NCI-H2227 (cell line): ENCODE results near the gene ASPHD1.
"Not testable (repeated sequence)": the region's sequence is repeated elsewhere in the genome, so short reads cannot be mapped to it uniquely, and the experiment has no call there.

Experiments used
- DNase-seq: peaks from one replicate; lab custom pipeline; 2025; ENCODE audit not compliant: unreplicated experiment; lab: John Stamatoyannopoulos, UW

Gene ASPHD1

DNA sequence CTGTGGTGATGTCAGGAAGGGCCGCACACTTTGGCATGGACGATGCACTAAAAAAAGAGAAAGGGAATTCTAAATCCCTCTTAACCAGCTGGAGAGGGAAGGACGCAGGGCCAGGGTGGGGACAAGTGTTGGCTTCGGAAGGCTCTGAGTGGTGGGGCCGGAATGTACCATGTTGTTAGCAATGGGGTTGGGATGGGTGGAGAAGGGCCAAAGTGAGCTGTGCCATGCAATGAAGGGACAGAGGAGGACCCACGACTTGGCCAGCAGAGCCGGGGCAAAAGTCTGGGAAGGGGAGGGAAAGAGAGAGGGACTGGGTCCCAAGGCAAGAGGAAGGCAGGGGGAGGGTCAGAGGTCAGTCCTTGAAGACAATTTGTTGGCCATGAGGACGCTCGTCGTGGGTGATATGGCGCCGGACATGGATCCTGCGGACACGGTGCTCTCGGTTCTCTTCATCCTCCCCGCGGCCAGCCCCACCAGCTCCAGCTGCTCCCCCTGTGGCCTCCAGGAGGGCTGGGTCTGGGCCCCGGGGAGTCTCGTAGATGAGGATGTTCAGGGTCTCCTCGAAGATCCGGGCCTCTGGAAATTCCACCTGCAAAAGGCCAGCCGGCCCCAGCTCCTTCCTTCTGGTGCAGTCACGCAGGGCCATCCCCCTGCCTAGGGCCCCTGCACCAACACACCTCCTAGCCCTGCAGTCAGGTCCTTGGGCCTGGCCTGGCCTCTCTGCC lies 6.4 kb downstream of the ASPHD1 start:
- DNase-seq = no peak

GRCh38 chr16:29907973-29908372 lies 7.7 kb downstream of the ASPHD1 start:
- DNase-seq = no peak

DNA sequence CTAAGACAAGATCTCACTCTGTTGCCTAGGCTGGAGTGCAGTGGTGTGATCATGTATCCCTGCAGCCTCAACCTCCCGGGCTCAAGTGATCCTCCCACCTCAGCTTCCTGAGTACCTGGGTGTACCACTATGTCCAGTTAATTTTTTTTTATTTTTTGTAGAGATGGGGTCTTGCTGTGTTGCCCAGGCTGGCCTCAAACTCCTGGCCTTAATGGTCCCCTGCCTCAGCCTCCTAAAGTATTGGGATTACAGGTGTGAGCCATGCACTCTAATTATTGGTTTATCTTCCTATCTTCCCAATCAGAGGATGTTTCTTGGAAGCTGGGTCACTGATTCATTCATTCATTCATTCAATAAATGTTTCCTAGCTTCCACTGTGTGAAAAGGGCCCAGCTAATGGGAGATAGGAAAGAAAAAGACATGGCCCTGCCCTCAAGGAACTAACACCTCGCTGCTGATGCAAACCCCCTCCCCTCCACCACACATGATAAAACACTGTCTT lies 8.5 kb downstream of the ASPHD1 start:
- no peak for DNase-seq

- DNase-seq = no peak
These were observed 9.1 kb downstream of the ASPHD1 start for GRCh38 chr16:29909391-29909790.

DNA sequence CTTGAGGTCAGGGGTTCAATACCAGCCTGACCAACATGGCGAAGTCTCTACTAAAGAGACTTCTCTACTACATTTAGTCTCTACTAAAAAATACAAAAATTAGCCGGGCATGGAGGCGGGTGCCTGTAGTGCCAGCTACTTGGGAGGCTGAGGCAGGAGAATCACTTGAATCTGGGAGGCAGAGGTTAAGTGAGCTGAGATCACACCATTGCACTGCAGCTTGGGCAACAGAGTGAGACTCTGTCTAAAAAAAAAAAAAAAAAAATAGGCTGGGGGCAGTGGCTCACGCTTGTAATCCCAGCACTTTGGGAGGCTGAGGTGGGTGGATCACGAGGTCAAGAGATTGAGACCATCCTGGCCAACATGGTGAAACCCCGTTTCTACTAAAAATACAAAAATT lies 9.6 kb downstream of the ASPHD1 start:
- not testable (repeated sequence) for DNase-seq

- no peak for DNase-seq
These were observed 10.8 kb downstream of the ASPHD1 start for GRCh38 chr16:29910819-29911675.

DNA sequence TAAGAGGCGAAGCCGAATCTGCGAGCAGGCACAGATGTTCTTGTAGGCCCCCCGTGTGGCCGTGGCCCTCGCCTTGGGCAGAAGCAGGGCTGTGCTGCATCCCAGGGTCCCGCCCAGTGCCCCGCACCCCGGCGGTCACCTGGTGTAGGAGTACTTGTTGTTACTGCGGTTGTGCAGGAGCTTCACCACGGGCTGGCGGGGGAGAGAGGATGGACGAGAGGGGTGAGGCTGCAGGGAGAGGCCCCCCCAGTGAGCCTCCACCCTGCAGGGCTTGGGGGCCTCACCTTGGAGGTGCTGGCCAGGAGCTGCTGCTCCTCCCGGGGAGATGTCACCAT lies 11.4 kb downstream of the ASPHD1 start:
- DNase-seq = no peak

DNA sequence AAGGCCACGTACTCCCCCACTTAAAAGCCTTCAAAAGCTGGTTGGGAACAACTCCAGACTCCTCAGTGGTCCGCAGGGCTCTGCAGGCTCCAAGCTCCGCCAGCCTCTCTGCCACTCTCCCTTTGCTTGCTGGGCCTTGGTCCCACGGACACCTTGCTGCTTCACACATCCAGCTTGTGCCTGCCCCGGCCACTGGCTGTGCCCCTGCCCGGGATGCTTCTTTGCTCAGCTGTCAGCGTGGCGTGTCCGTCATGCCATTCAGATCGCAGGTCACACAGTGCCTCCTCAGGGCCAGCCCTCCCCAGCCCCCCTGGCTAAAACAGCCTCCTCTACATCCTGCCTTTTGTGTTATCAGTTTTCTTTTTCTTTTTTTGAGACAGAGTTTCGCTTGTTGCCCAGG lies 11.8 kb downstream of the ASPHD1 start:
- no peak for DNase-seq

GRCh38 chr16:29913514-29913913 lies 13.2 kb downstream of the ASPHD1 start:
- DNase-seq = no peak

DNA sequence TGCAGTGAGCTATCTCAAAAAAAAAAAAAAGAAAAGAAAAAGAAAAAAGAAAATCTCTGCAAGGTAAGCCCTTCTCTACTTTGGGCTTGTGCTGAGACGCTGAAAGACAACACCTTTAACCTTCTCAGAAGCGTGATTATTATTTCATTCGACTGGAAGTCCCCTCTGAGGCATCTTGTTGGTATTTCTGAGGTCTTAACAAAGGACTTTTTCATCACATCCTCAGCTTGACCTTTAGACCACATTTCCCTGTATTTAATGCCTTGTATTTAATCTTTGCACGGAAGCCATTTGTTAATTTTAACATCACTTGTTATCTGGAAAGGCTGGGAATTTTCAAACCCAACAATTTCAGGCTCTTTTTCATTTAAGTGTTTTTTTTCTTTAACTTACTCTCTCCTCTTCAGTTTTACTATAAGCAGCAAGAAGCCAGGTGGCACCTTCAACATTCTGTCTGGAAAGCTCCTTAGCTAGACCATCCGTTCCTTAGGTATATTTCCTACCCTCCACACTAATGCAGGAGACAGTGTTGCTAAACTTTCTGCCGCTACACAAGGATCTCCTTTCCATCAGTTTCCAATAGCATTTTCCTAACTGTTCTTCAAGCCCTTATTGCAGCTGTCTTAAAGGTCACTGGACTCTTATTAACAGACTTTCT lies 15.4 kb downstream of the ASPHD1 start:
- no peak for DNase-seq

- no peak for DNase-seq
These were observed 16.7 kb downstream of the ASPHD1 start for GRCh38 chr16:29916979-29917378.

DNA sequence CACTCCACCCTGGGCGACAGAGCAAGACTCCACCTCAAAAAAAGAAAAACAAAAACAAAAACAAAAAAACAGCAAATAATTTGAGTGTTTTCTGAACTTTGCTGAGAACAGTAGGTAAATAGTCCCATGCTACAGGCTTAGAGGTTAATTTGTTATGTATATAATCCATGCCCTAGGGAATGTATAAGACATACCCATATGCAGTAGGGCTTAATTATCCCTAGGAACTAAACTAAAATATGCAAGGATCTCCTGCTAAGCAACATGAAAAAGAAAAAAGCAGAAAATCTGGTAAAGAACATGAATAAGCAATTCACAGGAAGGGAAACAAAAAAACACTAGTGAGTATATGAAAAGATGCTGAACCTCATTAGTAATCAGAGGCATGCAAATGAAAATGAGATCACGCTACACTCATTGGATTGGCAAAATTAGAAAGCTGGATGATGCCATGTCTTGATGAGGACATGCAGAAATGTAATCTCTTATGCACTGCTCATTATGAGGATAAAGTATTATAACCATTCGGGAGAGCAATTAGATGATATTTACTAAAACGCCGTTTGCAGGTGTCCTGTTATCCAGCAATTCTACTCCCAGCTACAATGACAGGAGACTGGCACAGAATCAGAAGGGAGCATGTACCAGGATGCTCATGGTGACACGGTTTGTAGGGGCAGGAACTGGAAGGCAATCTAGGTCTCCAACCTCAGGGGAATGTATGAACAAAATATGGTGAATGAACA lies 20.2 kb downstream of the ASPHD1 start:
- no peak for DNase-seq

- DNase-seq = no peak
These were observed 20.7 kb downstream of the ASPHD1 start for GRCh38 chr16:29921034-29921385.

- no peak for DNase-seq
These were observed 22.0 kb downstream of the ASPHD1 start for GRCh38 chr16:29922326-29922725.

- no peak for DNase-seq
These were observed 22.8 kb downstream of the ASPHD1 start for GRCh38 chr16:29922986-29923501.

DNA sequence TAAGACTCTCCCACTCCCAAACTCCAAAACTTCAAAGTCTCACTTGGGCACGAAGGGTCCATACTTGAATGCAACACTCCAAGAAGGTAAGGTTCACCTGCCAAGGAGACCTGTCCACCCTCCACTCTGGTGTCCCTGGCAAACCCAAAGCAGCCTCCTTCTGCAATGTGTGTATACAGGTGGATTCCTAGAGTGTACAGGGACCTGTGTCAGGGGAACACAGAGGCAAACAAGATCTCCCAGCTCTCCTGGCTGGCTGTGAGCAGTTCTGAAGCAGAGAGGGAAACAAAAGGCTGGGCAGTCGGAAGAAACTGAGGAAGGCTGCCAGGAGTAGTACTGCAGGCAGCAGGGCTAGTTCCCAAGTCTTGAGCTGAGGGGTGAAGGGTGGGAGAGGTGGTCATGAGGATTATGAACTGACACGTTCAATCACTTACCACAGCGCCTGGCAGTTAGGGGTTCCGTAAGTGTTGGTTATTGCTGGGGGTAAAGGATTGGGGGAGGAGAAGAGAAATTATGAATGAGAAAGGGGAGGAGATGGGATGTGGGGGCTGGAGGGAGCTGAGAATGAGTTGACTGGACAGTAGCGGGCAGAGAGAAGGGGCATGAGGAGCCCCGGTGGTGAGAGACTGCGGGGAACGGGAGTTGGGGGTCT lies 24.9 kb downstream of the ASPHD1 start:
- no peak for DNase-seq

DNA sequence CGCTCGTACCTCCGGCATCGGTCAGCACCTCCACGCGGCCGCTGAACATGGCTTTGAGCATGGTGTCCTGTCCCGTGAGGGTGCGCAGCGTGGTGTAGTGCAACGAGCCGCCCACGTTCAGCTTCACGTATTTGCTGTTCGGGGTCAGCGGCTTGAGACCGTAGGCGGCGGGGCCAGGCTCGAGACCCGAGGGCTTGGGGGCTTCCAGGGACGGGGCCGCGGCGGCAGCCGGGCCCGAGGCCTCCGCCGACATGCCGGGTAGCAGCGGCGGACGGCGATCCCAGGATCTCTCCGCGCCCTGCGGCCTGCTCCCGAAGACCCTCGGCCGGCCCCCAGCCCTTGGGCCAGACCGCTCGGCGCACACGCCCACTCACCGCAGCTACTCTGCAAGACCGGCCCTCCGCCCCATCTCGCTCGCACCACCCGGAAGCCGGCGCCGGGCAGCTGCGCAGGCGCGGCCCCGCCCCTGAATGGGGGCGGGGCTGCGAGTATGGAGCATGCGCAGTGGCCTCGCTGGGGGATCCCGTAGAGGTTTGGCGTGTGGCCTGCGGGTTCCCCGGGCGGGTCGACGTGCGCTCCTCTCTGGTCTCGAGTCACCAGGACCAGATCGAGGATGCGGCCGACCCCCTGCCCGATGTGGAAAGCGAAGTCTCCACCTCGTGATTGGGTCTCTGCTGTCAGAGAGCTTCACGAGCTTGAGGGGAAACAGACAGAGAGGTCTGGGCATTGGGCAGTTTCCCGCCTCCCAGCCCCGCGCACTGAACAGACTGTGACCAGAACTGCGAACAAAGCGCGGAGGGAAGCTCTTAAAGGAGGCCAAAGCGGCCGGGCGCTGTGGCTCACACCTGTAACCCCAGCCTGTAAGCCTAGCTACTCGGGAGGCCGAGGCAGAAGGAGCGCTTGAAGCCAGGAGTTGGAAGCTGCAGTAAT lies 25.8 kb downstream of the ASPHD1 start, which contains the start of gene KCTD13:
TSS of gene KCTD13 (minus strand) at position 446 of the 930 bp plus-strand sequence. CDS start at position 253, 193 bp downstream.
- DNase-seq = peak; percentile 93

- DNase-seq = peak; percentile 66
These were observed 26.4 kb downstream of the ASPHD1 start for GRCh38 chr16:29926711-29927052.
